Right atrium auricular region (tissue), 2 donors: Measurements from ENCODE around the gene MAEL. TPM values are rescaled to one million over a fixed set of nuclear protein-coding genes. Genes with fewer than 3 reads are reported as not detected.

Experiments
- DNase-seq: peaks from one replicate; pipeline ENCODE4 v3.0.0-alpha.2; 2019; ENCODE audit warnings: low spot score
- H3K27ac ChIP-seq, 2 donors: fragments of 200-600 bp; sonication (generic); 1 replicate in 1 of 2; 2 replicates in 1 of 2; pipeline ENCODE4 v1.5.1; 2016 to 2019
- H3K27me3 ChIP-seq, 2 donors: fragments of 200-600 bp; sonication (generic); one replicate each; pipeline versions ENCODE4 v1.5.1 to v1.6.0; 2017 to 2019
- H3K36me3 ChIP-seq: fragments of 200-600 bp; sonication (generic); one replicate; pipeline ENCODE4 v1.5.1; 2016
- H3K4me1 ChIP-seq, 2 donors: fragments of 200-600 bp; sonication (generic); one replicate each; pipeline versions ENCODE4 v1.5.1 to v1.6.0; 2017 to 2019
- H3K4me3 ChIP-seq, 2 donors: fragments of 200-600 bp; sonication (generic); 1 replicate in 1 of 2; 2 replicates in 1 of 2; pipeline ENCODE4 v1.5.1; 2017 to 2019; ENCODE audit warnings: mild to moderate bottlenecking in 1 of 2, moderate library complexity in 1 of 2
- H3K9me3 ChIP-seq, 2 donors: fragments of 200-600 bp; sonication (generic); one replicate each; pipeline ENCODE4 v1.5.1; 2019
- CTCF ChIP-seq, 2 donors: fragments of 200-600 bp; sonication (generic); IDR thresholded peaks; one replicate each; pipeline ENCODE4 v1.5.1; 2019; ENCODE audit warnings: antibody characterized with exemption in 2 of 2
- total RNA-seq, 2 donors: library from RNA; depleted of rRNA; stranded (reverse); fragments of >200 nt; gene quantifications; one replicate each; pipeline ENCODE4 v1.1.0, GENCODE V29; 2016

The MAEL gene
- total RNA-seq, 2 donors from 2014 or later: 6.7 to 8.5 TPM

- Histone ChIP-seq H3K4me3 (peak overlapping the region; percentile 47 to 67), H3K27ac (peak overlapping the region in 1 of 2 donors; percentile 33), H3K9me3 (no peaks in the 10 kb centered on the region), H3K27me3 (no peaks in the 10 kb centered on the region), H3K36me3 (no peaks in the 10 kb centered on the region), H3K4me1 (peaks cover 0 to 15% of the 10 kb centered on the region in 2 donors)
- DNase-seq: no peak
- no peak for TF ChIP-seq CTCF (IDR thresholded peaks at IDR 0.05)
Measured at GRCh38 chr1:166974647-166975345, 14.3 kb upstream of the MAEL start.

- Histone ChIP-seq H3K4me3 (peak within 1 kb of the TSS; percentile 67 to 76), H3K36me3 (no peaks in the 10 kb centered on the region), H3K27ac (peak within 1 kb of the TSS; percentile 76 to 80), H3K4me1 (peaks cover 0 to 15% of the 10 kb centered on the region in 2 donors), H3K9me3 (no peaks in the 10 kb centered on the region), H3K27me3 (no peaks in the 10 kb centered on the region)
- DNase-seq: peak; percentile 59
- TF ChIP-seq CTCF (IDR thresholded peaks at IDR 0.05): peak; percentile 20 to 34
Measured at GRCh38 chr1:166975361-166976129, 13.5 kb upstream of the MAEL start, which contains the start of gene ILDR2. ILDR2 (minus strand) TSS chr1:166975540; CDS start chr1:166975268, 272 bp downstream.

DNA sequence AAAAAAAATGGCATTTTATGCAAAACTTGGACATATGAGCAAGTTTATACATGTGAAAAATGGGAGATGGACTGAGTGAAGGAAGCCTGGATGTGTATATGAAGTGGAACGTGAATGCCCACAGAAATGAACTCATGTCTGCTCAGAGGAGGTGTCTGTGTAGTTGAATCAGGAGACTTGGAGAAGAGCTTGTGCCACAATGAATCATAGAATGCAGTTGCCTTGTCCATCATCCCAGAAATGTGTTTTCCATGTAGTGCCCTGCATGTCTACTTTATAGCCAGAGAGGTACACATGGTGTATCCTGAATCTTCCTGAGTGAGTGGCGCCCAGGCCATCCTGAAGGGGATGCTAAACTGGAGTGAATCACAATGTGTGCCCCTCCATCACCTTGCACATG lies 11.1 kb upstream of the MAEL start:
- H3K27ac ChIP-seq: no peak overlapping the region
- no peaks in the 10 kb centered on the region for H3K36me3 ChIP-seq
- no peaks in the 10 kb centered on the region for H3K9me3 ChIP-seq
- H3K27me3 ChIP-seq: no peaks in the 10 kb centered on the region
- no peak for TF ChIP-seq CTCF (IDR thresholded peaks at IDR 0.05)
- peaks cover 0 to 15% of the 10 kb centered on the region in 2 donors for H3K4me1 ChIP-seq
- DNase-seq: no peak
- no peak overlapping the region for H3K4me3 ChIP-seq

- H3K4me3 ChIP-seq: no peak overlapping the region
- no peak for DNase-seq
- no peak overlapping the region for H3K27ac ChIP-seq
- no peak for TF ChIP-seq CTCF (IDR thresholded peaks at IDR 0.05)
- H3K36me3 ChIP-seq: no peaks in the 10 kb centered on the region
- peaks cover 0 to 13% of the 10 kb centered on the region in 2 donors for H3K4me1 ChIP-seq
- H3K27me3 ChIP-seq: no peaks in the 10 kb centered on the region
- H3K9me3 ChIP-seq: no peaks in the 10 kb centered on the region
Measured at GRCh38 chr1:166978821-166979220, 10.3 kb upstream of the MAEL start.

GRCh38 chr1:166980383-166980782 lies 8.7 kb upstream of the MAEL start:
- Histone ChIP-seq H3K4me1 (no peaks in the 10 kb centered on the region), H3K36me3 (no peaks in the 10 kb centered on the region), H3K27me3 (no peaks in the 10 kb centered on the region), H3K9me3 (no peaks in the 10 kb centered on the region), H3K27ac (no peak overlapping the region), H3K4me3 (no peak overlapping the region)
- no peak for DNase-seq
- TF ChIP-seq CTCF (IDR thresholded peaks at IDR 0.05): no peak
